Ramos (cell line): ENCODE measurements around the gene SLC28A1.

Source experiments
- in situ Hi-C: fragments of 300-500 bp; cut with MboI; formaldehyde crosslinking; loops from one replicate; pipeline ENCODE4 v1.14.3; 2022; ENCODE audit warnings: low sequenced_read_pairs; ENCODE audit not compliant: unreplicated experiment

SLC28A1 gene

GRCh38 chr15:84955089-84955848, 70.8 kb downstream of the SLC28A1 start:
- in situ Hi-C loops = no loop called here

- in situ Hi-C loops = no loop called here
Observed at GRCh38 chr15:84956199-84956598, 71.7 kb downstream of the SLC28A1 start.

GRCh38 chr15:84960391-84961113, 76.1 kb downstream of the SLC28A1 start:
- in situ Hi-C loops = no loop called here

- in situ Hi-C loops = no loop called here
Observed at GRCh38 chr15:84961114-84961452, 76.6 kb downstream of the SLC28A1 start.

GRCh38 chr15:84961707-84962106, 77.2 kb downstream of the SLC28A1 start:
- in situ Hi-C loops = no loop called here

- in situ Hi-C loops = no loop called here
Observed at GRCh38 chr15:84962955-84963354, 78.5 kb downstream of the SLC28A1 start.

GRCh38 chr15:84967380-84967779, 82.9 kb downstream of the SLC28A1 start:
- in situ Hi-C loops = no loop called here

GRCh38 chr15:84968301-84968700, 83.8 kb downstream of the SLC28A1 start:
- in situ Hi-C loops = no loop called here

GRCh38 chr15:84969257-84969656, 84.8 kb downstream of the SLC28A1 start:
- in situ Hi-C loops = no loop called here

GRCh38 chr15:84970843-84971242, 86.4 kb downstream of the SLC28A1 start:
- in situ Hi-C loops = no loop called here

GRCh38 chr15:84973492-84974460, 89.3 kb downstream of the SLC28A1 start:
- in situ Hi-C loops = no loop called here

- in situ Hi-C loops = no loop called here
Observed at GRCh38 chr15:84975871-84976351, 91.4 kb downstream of the SLC28A1 start.

GRCh38 chr15:84976746-84977345, 92.4 kb downstream of the SLC28A1 start:
- in situ Hi-C loops = no loop called here

- in situ Hi-C loops = no loop called here
Observed at GRCh38 chr15:84979651-84980050, 95.2 kb downstream of the SLC28A1 start.

GRCh38 chr15:84980196-84981053, 96.0 kb downstream of the SLC28A1 start:
- in situ Hi-C loops = no loop called here

GRCh38 chr15:84981054-84981710, 96.7 kb downstream of the SLC28A1 start:
- in situ Hi-C loops = no loop called here

GRCh38 chr15:84981711-84982300, 97.3 kb downstream of the SLC28A1 start, which contains the start of gene PDE8A:
PDE8A (plus strand) TSS chr15:84981856; CDS start chr15:84982163, 307 bp downstream.
- in situ Hi-C loops = no loop called here

- in situ Hi-C loops = no loop called here
Observed at GRCh38 chr15:84982301-84982920, 97.9 kb downstream of the SLC28A1 start.
